Smooth muscle cell (in vitro differentiated cells): Measurements from ENCODE around the gene ASTN2. TPM values are rescaled to one million over a fixed set of nuclear protein-coding genes. Genes with fewer than 3 reads are reported as not detected.

Source experiments
- DNase-seq: peaks from one replicate; lab custom pipeline; 2025; ENCODE audit not compliant: unreplicated experiment; lab: John Stamatoyannopoulos, UW
- H2AFZ ChIP-seq: fragments of 200-600 bp; sonication (generic); 2 replicates; pipeline ENCODE4 v1.6.0; 2016; ENCODE audit warnings: antibody characterized with exemption, low read depth, mild to moderate bottlenecking
- H3F3A ChIP-seq: fragments of 200-600 bp; sonication (generic); 2 replicates; pipeline ENCODE4 v1.6.0; 2017; ENCODE audit warnings: antibody characterized with exemption, low read depth
- H3K27ac ChIP-seq: fragments of 200-600 bp; sonication (generic); 2 replicates; pipeline ENCODE4 v1.5.1; 2016; ENCODE audit warnings: low read depth, mild to moderate bottlenecking
- H3K27me3 ChIP-seq: fragments of 200-600 bp; sonication (generic); 2 replicates; pipeline ENCODE4 v1.6.1; 2016; ENCODE audit warnings: low read depth, mild to moderate bottlenecking
- H3K36me3 ChIP-seq: fragments of 200-600 bp; sonication (generic); 2 replicates; pipeline ENCODE4 v1.5.1; 2016; ENCODE audit warnings: low read depth
- H3K4me1 ChIP-seq: fragments of 200-600 bp; sonication (generic); 2 replicates; pipeline ENCODE4 v1.5.1; 2016; ENCODE audit warnings: low read depth
- H3K4me2 ChIP-seq: fragments of 200-600 bp; sonication (generic); 2 replicates; pipeline ENCODE4 v1.6.0; 2016; ENCODE audit warnings: mild to moderate bottlenecking
- H3K4me3 ChIP-seq: fragments of 200-600 bp; sonication (generic); 2 replicates; pipeline ENCODE4 v1.5.1; 2016; ENCODE audit warnings: mild to moderate bottlenecking
- H3K79me2 ChIP-seq: fragments of 200-600 bp; sonication (generic); 2 replicates; pipeline ENCODE4 v1.6.0; 2016; ENCODE audit warnings: low read depth, mild to moderate bottlenecking
- H3K9ac ChIP-seq: fragments of 200-600 bp; sonication (generic); 2 replicates; pipeline ENCODE4 v1.6.0; 2016; ENCODE audit warnings: low read depth
- H3K9me3 ChIP-seq: fragments of 200-600 bp; sonication (generic); replicated peaks from 2 replicates; pipeline ENCODE4 v1.5.1; 2016; ENCODE audit warnings: low read depth
- H4K20me1 ChIP-seq: fragments of 200-600 bp; sonication (generic); 2 replicates; pipeline ENCODE4 v1.6.0; 2016; ENCODE audit warnings: low read depth
- WGBS: methylation state at CpG from one replicate; pipeline ENCODE4 v1.1.7; 2016; ENCODE audit warnings: low lambda C conversion rate; 5-methylcytosine and 5-hydroxymethylcytosine counted together
- polyA plus RNA-seq: library from polyadenylated mRNA; unstranded; fragments of >200 nt; fragmentation: Nextera tagmentation; extraction: Ambion mirVana; gene quantifications from 2 replicates; pipeline ENCODE4 v1.2.1, GENCODE V29; 2016
- total RNA-seq: library from RNA; depleted of rRNA; stranded (reverse); fragments of >200 nt; gene quantifications from 2 replicates; pipeline ENCODE4 v1.2.3, GENCODE V29; 2014
- TF ChIP-seq, protein P1 (sequence below): fragments of 200-600 bp; sonication (generic); IDR thresholded peaks from 2 replicates; pipeline ENCODE4 v1.5.1; 2017; ENCODE audit warnings: borderline replicate concordance, mild to moderate bottlenecking, antibody characterized with exemption; ENCODE audit not compliant: insufficient read depth, poor library complexity, severe bottlenecking

ASTN2 gene
- total and polyA plus RNA-seq, 2 experiments from 2014 or later = 6.5 to 6.7 TPM

- no peak for DNase-seq
- Histone ChIP-seq H3K4me1 (no peaks in the 10 kb centered on the region), H3F3A (no peaks in the 10 kb centered on the region), H3K79me2 (no peaks in the 10 kb centered on the region), H3K27ac (no peak overlapping the region), H4K20me1 (no peaks in the 10 kb centered on the region), H3K9me3 (no peaks in the 10 kb centered on the region), H3K36me3 (no peaks in the 10 kb centered on the region), H2AFZ (no peak overlapping the region), H3K27me3 (no peaks in the 10 kb centered on the region), H3K9ac (no peak overlapping the region), H3K4me2 (no peak overlapping the region), H3K4me3 (no peak overlapping the region)
- TF ChIP-seq, protein P1, sequence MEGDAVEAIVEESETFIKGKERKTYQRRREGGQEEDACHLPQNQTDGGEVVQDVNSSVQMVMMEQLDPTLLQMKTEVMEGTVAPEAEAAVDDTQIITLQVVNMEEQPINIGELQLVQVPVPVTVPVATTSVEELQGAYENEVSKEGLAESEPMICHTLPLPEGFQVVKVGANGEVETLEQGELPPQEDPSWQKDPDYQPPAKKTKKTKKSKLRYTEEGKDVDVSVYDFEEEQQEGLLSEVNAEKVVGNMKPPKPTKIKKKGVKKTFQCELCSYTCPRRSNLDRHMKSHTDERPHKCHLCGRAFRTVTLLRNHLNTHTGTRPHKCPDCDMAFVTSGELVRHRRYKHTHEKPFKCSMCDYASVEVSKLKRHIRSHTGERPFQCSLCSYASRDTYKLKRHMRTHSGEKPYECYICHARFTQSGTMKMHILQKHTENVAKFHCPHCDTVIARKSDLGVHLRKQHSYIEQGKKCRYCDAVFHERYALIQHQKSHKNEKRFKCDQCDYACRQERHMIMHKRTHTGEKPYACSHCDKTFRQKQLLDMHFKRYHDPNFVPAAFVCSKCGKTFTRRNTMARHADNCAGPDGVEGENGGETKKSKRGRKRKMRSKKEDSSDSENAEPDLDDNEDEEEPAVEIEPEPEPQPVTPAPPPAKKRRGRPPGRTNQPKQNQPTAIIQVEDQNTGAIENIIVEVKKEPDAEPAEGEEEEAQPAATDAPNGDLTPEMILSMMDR = no peak
- WGBS = 55% methylated on average over 1 of the region's 1 CpG
Observed at GRCh38 chr9:116420993-116421538, 993.8 kb downstream of the ASTN2 start.

DNA sequence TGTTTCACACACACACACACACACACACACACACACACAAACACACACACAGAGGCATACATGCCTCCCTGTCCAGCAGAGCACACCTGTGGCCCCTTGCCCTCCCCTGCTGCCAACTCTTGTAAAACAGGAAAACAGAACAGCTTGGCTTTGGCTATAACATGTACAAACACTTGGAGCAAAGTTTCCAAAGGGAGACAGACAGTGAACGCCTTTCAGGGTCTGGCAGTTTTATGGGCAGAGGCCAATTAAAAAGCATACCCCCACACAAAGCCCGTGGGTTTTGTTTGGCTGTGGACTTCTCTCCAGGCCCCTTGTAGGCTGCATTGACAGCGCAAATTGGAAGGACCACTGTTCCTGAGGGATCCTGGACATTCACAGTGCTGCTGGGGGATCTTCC is 995.7 kb downstream of the ASTN2 start:
- TF ChIP-seq, protein P1 = no peak
- Histone ChIP-seq H3K9me3 (no peaks in the 10 kb centered on the region), H4K20me1 (no peaks in the 10 kb centered on the region), H3K4me2 (no peak overlapping the region), H2AFZ (no peak overlapping the region), H3K27me3 (no peaks in the 10 kb centered on the region), H3K4me3 (no peak overlapping the region), H3K27ac (no peak overlapping the region), H3F3A (no peaks in the 10 kb centered on the region), H3K4me1 (no peaks in the 10 kb centered on the region), H3K79me2 (no peaks in the 10 kb centered on the region), H3K36me3 (no peaks in the 10 kb centered on the region), H3K9ac (no peak overlapping the region)
- DNase-seq = no peak
- WGBS = 64% methylated on average over 3 of the region's 3 CpGs

DNA sequence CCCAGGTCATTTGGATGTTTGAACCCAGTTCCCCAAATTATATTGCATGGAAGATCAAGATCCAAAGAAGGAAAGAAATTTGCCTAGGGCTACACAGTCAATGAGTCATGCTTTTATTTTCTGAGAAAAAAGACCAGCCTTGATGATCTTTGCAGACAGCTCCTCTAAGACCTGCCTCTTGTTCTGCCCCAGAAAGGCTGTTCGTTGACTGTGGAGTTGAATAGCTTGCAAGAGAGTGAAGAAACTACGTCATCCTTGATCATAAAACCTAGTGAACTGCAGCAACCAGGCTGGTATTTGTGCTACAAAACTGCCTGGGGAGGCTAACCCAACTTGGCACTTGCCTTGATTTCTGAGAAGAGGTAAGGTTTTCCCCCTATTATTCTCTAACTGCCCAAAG is 997.4 kb downstream of the ASTN2 start:
- DNase-seq = no peak
- H3K9me3 ChIP-seq = no peaks in the 10 kb centered on the region
- H3K9ac ChIP-seq = no peak overlapping the region
- H3K27me3 ChIP-seq = no peaks in the 10 kb centered on the region
- H2AFZ ChIP-seq = no peak overlapping the region
- TF ChIP-seq, protein P1 = no peak
- no peaks in the 10 kb centered on the region for H4K20me1 ChIP-seq
- no peaks in the 10 kb centered on the region for H3F3A ChIP-seq
- WGBS = 63% methylated on average over 2 of the region's 2 CpGs
- no peaks in the 10 kb centered on the region for H3K36me3 ChIP-seq
- H3K4me1 ChIP-seq = no peaks in the 10 kb centered on the region
- H3K4me3 ChIP-seq = no peak overlapping the region
- no peaks in the 10 kb centered on the region for H3K79me2 ChIP-seq
- no peak overlapping the region for H3K4me2 ChIP-seq
- H3K27ac ChIP-seq = no peak overlapping the region

- TF ChIP-seq, protein P1 = no peak
- Histone ChIP-seq H3K4me2 (no peak overlapping the region), H3K4me3 (no peak overlapping the region), H3F3A (no peaks in the 10 kb centered on the region), H3K27ac (no peak overlapping the region), H3K4me1 (no peaks in the 10 kb centered on the region), H3K79me2 (no peaks in the 10 kb centered on the region), H3K9me3 (no peaks in the 10 kb centered on the region), H3K27me3 (no peaks in the 10 kb centered on the region), H3K36me3 (no peaks in the 10 kb centered on the region), H3K9ac (no peak overlapping the region), H2AFZ (no peak overlapping the region), H4K20me1 (no peaks in the 10 kb centered on the region)
- 91% methylated on average over 1 of the region's 1 CpG for WGBS
- DNase-seq = no peak
Observed at GRCh38 chr9:116416421-116416820, 998.4 kb downstream of the ASTN2 start.
